Activated CD4-positive, alpha-beta T cell treated with anti-CD3 and anti-CD28 coated beads, Interleukin-10, Interleukin-2, amounts not matched to agents 100 ng/mL and 50 ng/mL, durations not matched to agents 16 hours and 8 hours (primary cell): Measurements from ENCODE around the gene BST1.
A peak's percentile ranks its signal among the peaks of the same experiment; 100 is the strongest.
"Not testable (repeated sequence)": the region's sequence is repeated elsewhere in the genome, so short reads cannot be mapped to it uniquely, and the experiment has no call there.

Source experiments
- DNase-seq: peaks from one replicate; pipeline ENCODE4 v3.0.0-alpha.2; 2020

The BST1 gene

DNA sequence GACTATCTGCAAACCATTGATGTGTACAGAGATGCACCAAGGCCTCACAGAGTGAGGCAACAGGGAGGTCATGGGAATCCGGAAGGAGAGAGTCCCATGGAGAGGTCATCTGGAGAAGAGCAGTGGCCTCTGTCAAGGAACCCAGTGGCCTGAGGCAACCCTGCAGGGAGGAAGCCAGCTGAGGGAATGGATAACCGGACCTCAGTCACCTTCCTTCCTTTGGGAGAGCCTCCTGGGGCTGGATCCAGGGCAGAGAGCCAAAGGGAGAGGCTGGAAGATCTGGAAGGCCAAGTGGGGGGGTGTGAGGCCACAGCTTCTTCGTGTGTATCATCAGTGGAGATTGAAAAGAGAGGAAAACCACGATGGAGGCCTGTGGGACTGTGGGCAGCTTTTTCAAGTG is 50.9 kb downstream of the BST1 start:
- no peak for DNase-seq

GRCh38 chr4:15754323-15754722 is 51.5 kb downstream of the BST1 start:
- peak; percentile 47 for DNase-seq

GRCh38 chr4:15755321-15756155 is 52.7 kb downstream of the BST1 start:
- DNase-seq = peak; percentile 73

DNA sequence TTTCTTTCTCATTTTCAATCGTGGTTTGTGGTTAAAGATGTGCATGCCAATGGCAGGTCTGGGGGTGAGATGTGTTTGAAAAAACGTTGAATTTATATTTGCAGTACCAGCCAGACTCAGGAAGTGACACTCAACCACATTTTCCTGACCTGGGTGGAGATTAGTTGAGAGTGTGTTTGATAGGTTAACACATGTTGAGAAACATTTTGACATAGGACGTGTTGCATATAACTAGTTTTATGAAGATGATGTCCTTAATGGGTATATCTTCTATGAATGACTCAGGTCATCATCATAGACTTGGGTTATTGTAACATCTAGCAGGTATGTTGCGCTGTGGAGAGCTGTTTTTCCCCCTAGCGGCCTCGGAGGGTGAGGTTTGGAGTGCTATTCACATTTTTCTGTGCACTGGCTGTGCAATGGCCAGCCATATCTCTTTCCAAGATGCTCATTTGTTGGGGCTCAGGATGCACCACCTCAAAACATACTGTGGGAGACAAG is 53.5 kb downstream of the BST1 start:
- DNase-seq = peak; percentile 93

- DNase-seq = no peak
These were observed 54.2 kb downstream of the BST1 start for GRCh38 chr4:15757054-15757453.

DNA sequence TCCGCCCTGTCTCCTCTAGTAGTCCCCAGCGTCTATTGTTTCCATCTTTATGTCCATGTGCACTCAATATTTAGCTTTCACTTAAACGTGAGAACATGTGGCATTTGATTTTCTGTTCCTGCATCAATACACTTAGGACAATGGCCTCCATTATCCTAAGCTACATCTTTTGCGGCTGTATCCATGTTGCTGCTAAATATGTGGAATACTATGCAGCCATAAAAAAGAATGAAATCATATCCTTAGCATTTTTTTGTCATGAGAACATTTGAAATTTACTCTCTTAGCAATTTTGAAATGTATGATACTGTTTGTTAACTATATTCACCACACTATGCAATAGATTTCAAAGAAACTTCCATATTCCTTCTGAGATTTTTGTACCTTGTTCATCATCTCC is 55.4 kb downstream of the BST1 start:
- no peak for DNase-seq

GRCh38 chr4:15762460-15762859 is 59.6 kb downstream of the BST1 start:
- not testable (repeated sequence) for DNase-seq

- DNase-seq = no peak
These were observed 62.5 kb downstream of the BST1 start for GRCh38 chr4:15765391-15765790.

GRCh38 chr4:15765910-15766697 is 63.2 kb downstream of the BST1 start:
- DNase-seq = peak; percentile 66

- no peak for DNase-seq
These were observed 64.0 kb downstream of the BST1 start for GRCh38 chr4:15766821-15767220.

GRCh38 chr4:15769202-15769601 is 66.3 kb downstream of the BST1 start:
- no peak for DNase-seq

DNA sequence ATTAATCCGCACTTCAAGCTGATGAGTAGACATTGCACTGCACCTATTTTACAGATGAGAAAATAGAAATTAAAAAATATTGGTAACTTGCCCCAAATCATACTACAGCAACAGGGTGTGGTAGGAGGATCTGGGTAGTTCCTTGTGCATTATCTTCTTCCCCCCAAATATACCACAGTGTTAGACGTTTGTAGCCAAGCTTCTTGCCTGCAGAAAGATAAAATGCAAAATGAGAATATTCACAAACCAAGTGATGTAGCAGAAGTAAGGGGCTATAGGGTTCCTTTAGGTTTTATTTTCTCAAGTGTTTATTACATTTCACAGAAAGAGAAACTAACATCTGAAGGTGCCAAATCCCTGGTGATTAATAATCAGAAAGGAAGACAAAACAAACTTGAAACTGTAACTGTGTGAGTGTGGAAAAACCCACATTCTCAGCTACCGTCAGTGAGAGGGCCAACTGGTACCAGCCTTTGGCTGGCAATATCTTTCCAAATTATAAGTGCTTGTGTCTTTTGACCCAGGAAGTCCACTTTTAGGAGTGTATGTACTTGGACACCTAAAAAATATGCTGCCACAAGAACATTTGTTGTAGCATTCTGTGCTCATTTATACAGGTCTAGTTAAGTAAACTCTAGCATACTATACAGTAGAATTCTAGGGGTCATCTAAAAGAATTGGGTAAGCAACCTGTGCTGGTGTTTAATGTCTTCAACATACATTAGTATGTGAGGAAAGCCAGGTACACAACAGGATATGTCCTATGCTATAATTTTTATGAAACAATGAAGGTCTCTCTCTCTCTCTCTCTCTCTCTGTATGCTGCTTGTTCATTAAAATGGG is 68.6 kb downstream of the BST1 start:
- peak; percentile 74 for DNase-seq

- no peak for DNase-seq
These were observed 71.2 kb downstream of the BST1 start for GRCh38 chr4:15774020-15774420.

DNA sequence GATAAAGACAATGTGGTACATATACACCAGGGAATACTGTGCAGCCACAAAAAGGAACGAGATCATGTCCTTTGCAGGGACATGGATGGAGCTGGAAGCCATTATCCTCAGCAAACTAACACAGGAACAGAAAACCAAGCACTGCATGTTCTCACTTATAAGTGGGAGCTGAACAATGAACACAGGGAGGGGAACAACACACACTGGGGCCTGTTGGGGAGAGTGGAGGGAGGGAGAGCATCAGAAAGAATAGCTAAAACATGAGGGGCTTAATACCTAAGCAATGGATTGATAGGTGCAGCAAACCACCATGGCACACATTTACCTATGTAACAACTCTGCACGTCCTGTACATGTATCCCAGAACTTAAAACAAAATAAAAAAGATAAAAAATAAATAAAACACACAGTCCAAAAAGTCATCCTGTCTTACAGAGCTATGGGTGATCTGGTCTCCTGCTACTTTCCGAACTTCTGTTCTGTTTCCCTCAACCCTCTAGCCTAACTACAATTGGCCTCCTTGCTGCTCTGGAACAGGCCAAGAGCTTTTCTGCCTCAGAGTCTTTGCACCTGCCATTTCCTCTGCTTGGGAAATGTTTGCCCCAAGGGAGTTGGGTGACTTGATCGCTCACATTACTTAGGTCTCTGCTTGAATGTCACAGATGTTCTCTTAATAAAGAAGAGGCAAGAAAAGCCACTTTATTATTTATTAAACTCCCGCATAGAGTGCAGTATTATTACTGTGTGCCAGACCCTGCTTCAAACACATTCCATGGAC is 74.2 kb downstream of the BST1 start:
- DNase-seq = no peak

GRCh38 chr4:15777697-15778288 is 74.9 kb downstream of the BST1 start:
- DNase-seq = no peak

- peak; percentile 69 for DNase-seq
These were observed 75.7 kb downstream of the BST1 start, which contains the start of gene CD38 for GRCh38 chr4:15778289-15779241. Gene CD38 (plus strand): TSS chr4:15778328. CDS start chr4:15778415, 87 bp downstream.

DNA sequence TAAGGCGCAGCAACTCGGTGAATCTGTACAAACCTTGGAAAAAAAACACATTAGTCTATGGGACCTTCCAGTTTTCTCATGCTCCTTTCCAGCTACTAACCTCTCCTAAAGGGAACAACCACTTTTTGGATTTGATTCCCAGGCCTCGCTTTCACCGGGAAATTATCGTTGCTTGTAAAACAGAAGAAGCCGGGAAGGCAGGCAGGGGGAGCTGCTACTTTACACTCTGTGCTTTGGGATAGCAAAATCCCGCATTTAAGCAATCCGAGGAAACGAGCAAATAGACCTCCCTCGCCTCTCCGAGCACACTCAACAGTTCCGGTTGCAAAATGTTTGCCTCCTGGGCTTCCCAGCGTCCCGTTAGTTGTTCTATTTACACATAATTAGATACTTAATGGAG is 76.4 kb downstream of the BST1 start:
- DNase-seq = no peak

DNA sequence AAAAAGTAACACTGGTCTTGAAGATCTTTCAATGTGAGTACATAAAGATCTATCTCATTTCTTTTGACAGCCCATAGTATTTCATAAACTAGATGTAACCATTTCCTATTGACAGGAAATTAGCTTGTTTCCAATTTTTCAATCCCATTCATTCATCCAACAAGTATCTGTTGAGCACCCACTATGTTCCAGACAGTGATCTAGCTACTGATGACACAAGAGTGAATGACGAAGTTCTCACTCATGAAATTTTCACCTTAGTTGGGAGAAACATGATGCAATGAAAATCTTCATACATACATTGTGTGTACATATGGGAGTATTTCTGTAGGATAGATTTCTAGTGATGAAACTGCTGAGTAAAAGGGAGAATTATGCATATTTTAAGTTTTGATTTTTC is 76.9 kb downstream of the BST1 start:
- DNase-seq = no peak

GRCh38 chr4:15781427-15782095 is 78.7 kb downstream of the BST1 start:
- peak; percentile 83 for DNase-seq
